Measurements from ENCODE around the gene FCGBP.
"Not testable (repeated sequence)": the region's sequence is repeated elsewhere in the genome, so short reads cannot be mapped to it uniquely, and the experiment has no call there.

Gene FCGBP

DNA sequence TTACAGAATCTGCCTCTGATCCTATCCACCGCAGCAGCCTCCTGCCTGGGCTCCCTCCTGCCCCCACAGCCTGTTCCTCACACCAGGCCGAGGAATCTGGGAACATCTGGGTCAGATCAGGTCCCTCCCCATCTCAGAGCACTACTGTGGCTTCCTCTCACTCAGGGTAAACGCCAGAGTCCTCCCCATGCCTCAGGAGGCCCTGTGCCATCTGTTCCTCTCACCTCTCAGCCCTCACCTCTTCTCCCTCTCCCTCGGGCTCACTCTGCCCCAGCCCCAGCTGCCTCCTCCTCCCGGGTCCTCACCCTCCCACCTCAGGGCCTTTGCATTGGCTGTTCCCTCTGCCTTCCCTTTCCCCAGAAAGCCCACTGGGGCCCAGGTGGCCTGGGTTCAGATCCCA lies 18.2 kb downstream of the FCGBP start:
- DNase-seq, result no peak

DNA sequence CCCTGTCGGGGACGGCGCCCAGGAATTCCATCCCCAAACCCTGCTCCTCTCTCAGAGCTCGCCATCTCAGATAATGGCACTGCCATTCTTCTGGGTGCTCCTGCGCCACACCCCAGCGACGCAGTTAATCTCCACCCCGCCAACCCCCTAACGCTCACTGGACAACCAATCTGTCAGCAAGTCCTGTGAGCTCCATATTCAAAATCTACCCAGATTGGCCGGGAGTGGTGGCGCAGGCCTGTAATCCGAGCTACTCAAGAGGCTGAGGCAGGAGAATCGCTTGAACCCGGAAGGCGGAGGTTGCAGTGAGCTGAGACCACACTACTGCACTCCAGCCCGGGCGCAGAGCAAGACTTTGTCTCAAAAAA lies 18.6 kb downstream of the FCGBP start:
- DNase-seq, result no peak

DNA sequence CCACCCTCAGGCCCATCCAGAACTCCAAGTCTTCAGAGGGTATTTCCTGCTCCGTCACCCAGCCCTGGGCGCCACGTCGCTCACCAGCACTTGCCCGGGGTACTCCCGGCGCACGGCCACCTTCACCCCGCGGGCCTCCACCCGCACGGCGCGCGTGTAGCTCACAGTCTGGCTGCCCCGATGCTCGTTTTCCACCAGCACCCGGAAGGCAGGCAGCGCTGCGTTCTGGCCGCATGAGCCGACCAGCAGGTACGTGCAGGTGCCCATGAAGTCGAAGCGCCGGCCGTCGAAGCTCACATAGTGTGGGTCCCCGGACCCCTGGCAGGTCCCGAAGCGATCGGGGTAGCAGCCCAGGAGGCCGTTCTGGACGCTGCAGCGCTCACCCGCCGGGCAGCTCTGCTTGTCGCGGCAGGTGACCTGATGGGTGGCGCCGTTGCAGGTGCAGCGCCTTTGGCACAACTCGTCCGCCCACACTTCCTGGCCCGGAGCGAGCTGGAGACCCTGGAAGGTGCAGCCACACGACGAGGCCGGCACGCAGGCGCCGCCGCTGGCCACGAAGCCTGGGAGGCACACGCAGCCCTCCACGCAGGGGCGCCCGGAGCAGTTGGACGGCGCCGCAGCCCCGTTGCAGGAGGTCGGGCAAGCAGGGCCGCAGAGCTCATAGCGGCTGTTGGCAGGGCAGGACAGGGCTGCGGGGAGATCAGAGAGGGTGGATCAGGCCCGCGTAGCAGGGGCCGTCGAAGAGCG lies 19.2 kb downstream of the FCGBP start:
- no peak for DNase-seq

GRCh38 chr19:39913682-39914333 lies 20.6 kb downstream of the FCGBP start:
- DNase-seq, result no peak

- no peak for DNase-seq
These were observed 25.6 kb downstream of the FCGBP start for GRCh38 chr19:39908803-39909202.

GRCh38 chr19:39906820-39907611 lies 27.4 kb downstream of the FCGBP start:
- DNase-seq, result no peak

GRCh38 chr19:39906283-39906682 lies 28.2 kb downstream of the FCGBP start:
- no peak for DNase-seq

GRCh38 chr19:39903486-39904091 lies 30.8 kb downstream of the FCGBP start:
- not testable (repeated sequence) for DNase-seq

GRCh38 chr19:39902326-39902725 lies 32.1 kb downstream of the FCGBP start:
- not testable (repeated sequence) for DNase-seq

DNA sequence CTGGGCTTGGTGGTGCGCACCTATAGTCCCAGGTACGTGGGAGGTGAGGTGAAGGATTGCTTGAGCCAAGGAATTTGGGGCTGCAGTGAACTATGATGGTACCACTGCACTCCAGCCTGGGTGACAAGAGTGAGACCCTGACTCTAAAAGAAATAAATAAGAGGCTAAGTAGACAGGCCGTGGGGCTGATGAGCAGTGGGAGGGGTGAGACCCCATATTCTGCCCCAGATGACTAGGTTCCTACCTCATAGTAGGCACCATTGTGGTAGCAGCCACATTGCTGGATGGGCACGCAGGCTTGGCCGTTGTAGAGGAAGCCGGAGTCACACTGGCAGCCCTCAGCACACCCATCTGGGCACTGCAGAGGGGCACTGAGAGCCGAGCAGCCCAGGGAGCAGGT lies 32.8 kb downstream of the FCGBP start:
- not testable (repeated sequence) for DNase-seq

- not testable (repeated sequence) for DNase-seq
These were observed 35.6 kb downstream of the FCGBP start for GRCh38 chr19:39898858-39899257.

GRCh38 chr19:39897511-39898245 lies 36.8 kb downstream of the FCGBP start:
- peak; percentile 48 for DNase-seq

- DNase-seq, result not testable (repeated sequence)
These were observed 39.3 kb downstream of the FCGBP start for GRCh38 chr19:39895096-39895495.

DNA sequence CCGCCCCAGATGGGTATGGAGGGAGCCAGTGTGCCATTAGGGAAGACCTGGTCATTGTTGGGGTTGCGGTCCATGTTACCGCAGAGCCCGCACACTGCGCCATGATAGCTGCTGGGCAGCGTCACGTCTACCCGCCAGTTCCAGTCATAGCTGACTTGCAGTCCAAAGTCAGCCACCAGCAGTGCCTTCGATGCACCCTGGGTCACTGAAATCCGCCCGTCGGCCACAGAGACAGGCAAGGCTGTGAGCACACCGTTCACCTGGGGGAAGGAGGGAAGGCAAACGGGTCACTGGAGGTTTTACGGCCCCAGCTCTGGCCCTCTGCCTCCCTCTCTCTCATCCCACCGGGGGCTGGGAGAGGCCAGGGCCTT lies 40.2 kb downstream of the FCGBP start:
- not testable (repeated sequence) for DNase-seq

GRCh38 chr19:39893366-39894235 lies 40.8 kb downstream of the FCGBP start:
- DNase-seq, result peak; percentile 70

DNA sequence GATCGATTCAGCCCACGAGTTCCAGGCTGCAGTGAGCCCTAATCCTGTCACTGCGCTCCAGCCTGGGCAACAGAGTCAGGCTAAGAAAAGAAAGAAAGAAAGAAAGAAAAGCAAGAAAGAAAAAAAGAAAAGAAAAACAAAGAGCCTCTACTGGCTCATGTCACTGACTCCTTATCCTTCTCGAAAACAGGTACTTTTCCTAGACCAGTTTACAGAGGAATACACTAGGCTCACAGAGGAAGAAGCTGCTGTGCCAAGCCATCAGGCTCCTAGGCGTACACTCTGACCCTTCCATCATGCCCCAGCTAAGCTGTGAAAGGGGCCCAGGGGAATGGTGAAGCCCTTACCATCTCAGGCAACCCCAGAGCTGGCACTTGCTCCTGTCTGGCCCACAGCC lies 41.9 kb downstream of the FCGBP start:
- not testable (repeated sequence) for DNase-seq

DNA sequence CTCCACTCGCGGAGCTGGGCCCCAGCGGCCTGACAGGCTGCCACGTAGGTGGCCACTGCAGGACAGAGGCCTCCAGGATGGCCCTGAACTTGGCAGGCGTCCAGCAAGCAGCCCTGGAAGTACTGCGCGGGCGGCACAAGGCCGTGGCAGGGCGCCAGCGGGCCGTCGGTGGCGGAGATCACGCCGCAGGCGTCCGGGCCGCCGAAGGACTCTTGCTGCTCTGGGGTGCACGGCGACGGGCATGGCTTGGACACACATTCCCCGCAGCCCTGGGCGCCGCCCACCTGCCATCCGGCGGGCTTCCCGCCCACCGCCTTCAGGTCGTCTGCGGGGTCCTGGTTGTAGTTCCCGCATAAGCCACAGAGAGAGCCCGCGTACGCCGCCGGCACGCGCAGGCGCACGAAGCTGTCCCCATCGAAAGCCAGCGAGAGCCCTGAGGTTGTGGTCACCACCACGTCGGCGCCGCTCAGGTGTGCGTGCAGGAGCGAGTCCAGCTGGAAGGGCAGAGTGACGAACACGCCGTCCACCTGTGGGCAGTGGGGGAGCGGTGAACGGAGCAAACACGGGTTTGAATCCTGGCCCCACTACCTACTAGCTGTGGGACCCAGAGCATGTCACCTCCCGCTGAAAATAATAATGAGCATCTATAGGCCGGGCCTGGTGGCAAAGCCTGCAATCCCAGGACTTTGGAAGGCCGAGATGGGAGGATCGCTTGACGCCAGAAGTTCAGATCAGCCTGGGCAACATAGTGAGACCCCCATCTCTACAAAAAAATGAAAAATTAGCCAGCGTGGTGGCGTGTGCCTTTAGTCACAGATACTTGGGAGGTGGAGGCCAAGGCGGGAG lies 42.6 kb downstream of the FCGBP start:
- peak; percentile 20 for DNase-seq

DNA sequence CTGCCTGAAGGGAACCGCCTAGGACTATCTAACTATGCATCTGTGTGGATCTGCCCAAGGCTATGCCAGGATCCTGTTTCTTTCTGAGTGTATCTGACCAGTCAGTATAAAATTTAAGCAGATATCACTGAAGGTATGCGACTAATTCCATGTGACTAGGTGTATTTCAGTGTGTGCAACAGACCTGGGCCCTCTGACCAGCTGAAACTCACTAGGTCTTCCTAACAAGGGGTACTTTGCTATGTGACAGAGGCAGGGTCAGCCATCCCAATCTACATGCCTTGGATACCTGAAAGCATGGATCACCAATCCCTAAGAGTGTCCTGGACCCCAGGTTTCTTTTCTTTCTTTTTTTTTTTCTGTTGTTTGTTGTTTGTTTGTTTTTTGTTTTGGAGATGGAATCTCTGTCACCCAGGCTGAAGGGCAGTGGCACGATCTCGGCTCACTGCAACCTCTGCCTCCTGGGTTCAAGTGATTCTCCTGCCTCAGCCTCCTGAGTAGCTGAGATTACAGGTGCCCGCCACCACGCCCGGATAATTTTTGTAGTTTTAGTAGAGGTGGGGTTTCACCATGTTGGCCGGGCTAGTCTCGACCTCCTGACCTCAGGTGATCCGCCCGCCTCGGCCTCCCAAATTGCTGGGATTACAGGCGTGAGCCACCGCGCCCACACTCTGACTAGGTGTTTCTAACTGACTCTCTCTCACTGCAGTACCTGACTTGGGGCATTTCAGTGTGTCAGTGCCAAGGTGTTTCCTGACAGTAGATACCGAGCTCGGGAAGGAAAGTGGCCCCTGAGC lies 43.5 kb downstream of the FCGBP start:
- no peak for DNase-seq

GRCh38 chr19:39889872-39890754 lies 44.3 kb downstream of the FCGBP start:
- DNase-seq, result not testable (repeated sequence)

Measured in CD4-positive, alpha-beta T cell treated with Interferon gamma for 1 hour (primary cell).